Activated T-cell treated with anti-CD3 and anti-CD28 coated beads for 48 hours (primary cell): ENCODE measurements around the gene IGF2R.

Source experiments
- DNase-seq: peaks from one replicate; pipeline ENCODE4 v3.0.0-alpha.2; 2020; ENCODE audit warnings: low read depth

IGF2R gene

GRCh38 chr6:159976686-159977254, 7.9 kb downstream of the IGF2R start:
- no peak for DNase-seq

- no peak for DNase-seq
Measured at GRCh38 chr6:159977255-159977903, 8.5 kb downstream of the IGF2R start.

GRCh38 chr6:159977904-159978268, 9.0 kb downstream of the IGF2R start:
- no peak for DNase-seq

GRCh38 chr6:159978291-159979135, 9.6 kb downstream of the IGF2R start:
- no peak for DNase-seq

GRCh38 chr6:159979136-159979874, 10.4 kb downstream of the IGF2R start:
- peak; percentile 50 for DNase-seq

- DNase-seq: no peak
Measured at GRCh38 chr6:159980474-159980873, 11.6 kb downstream of the IGF2R start.

GRCh38 chr6:159981071-159981402, 12.2 kb downstream of the IGF2R start:
- no peak for DNase-seq

GRCh38 chr6:159981403-159982245, 12.7 kb downstream of the IGF2R start:
- no peak for DNase-seq

- no peak for DNase-seq
Measured at GRCh38 chr6:159982731-159983506, 14.0 kb downstream of the IGF2R start.

GRCh38 chr6:159983641-159984080, 14.8 kb downstream of the IGF2R start:
- no peak for DNase-seq

- DNase-seq: no peak
Measured at GRCh38 chr6:159984268-159984786, 15.4 kb downstream of the IGF2R start.

- DNase-seq: no peak
Measured at GRCh38 chr6:159985296-159985945, 16.5 kb downstream of the IGF2R start.

- no peak for DNase-seq
Measured at GRCh38 chr6:159988983-159989454, 20.1 kb downstream of the IGF2R start.

GRCh38 chr6:159989492-159990480, 20.9 kb downstream of the IGF2R start:
- no peak for DNase-seq

GRCh38 chr6:159992366-159992765, 23.5 kb downstream of the IGF2R start:
- DNase-seq: no peak

- DNase-seq: no peak
Measured at GRCh38 chr6:159995405-159995804, 26.5 kb downstream of the IGF2R start.

GRCh38 chr6:159996087-159996622, 27.3 kb downstream of the IGF2R start:
- DNase-seq: no peak
